ENCODE measurements around the gene PDC. TPM values are rescaled to one million over a fixed set of nuclear protein-coding genes. Genes with fewer than 3 reads are reported as not detected.

The PDC gene
- total and polyA plus RNA-seq, 11 donors, result not detected

DNA sequence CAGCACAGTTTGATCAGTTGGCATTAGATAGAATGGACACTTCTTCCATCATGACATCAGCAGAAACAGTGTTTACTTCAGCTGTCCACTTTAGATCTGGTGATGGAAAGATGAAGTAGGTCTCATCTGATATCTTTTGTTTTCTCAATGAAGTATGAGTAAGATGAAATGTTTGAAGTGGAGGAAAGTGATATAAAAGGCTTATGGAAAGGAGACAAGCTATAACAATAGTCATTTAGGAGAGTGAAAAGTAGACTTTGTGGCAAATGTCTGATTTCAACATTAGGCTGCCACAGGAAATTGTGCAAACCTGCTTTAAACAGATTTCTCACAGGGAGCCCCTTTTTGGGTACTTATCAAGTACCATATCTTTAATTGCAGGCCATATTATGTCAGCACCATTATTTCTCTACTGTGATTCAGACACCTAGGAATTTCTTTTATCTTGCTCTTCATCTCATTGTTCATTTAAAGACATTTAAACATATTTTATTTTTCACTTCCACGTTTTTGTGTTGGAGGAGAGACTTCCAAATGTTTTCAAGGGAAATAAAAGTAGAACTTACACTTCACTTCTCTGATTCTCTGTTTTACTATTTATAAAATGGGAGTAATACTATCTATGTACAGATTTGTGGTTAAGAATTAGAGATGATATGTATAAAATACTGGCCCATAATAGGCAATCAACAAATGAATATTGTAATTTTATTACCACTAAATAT is 18.1 kb downstream of the PDC start:
- ATAC-seq (no peak), DNase-seq (no peak)
- Histone ChIP-seq H3K9me3 (no peaks in the 10 kb centered on the region), H3K36me3 (no peaks in the 10 kb centered on the region), H3K4me3 (no peak overlapping the region), H3K27ac (no peak overlapping the region), H3K4me1 (peaks cover 0 to 7% (median 0%) of the 10 kb centered on the region in 12 donors), H3K27me3 (no peaks in the 10 kb centered on the region)
- TF ChIP-seq POLR2A (IDR thresholded peaks at IDR 0.05), result no peak
- no peak for TF ChIP-seq CTCF (IDR thresholded peaks at IDR 0.05)
- intact Hi-C loops (cut with DNase I), result no loop called here
- WGBS, 4 donors, result 36 to 41% (median 40%) methylated on average over 1 of the region's 1 CpG

GRCh38 chr1:186440584-186440983 is 20.3 kb downstream of the PDC start:
- Histone ChIP-seq H3K9me3 (no peaks in the 10 kb centered on the region), H3K4me1 (peaks cover 0 to 7% (median 0%) of the 10 kb centered on the region in 12 donors), H3K27ac (no peak overlapping the region), H3K4me3 (no peak overlapping the region), H3K36me3 (peaks cover 0 to 3% (median 0%) of the 10 kb centered on the region in 9 donors), H3K27me3 (no peaks in the 10 kb centered on the region)
- DNase-seq (no peak), ATAC-seq (no peak)
- TF ChIP-seq CTCF (IDR thresholded peaks at IDR 0.05), result no peak
- TF ChIP-seq POLR2A (IDR thresholded peaks at IDR 0.05), result no peak
- intact Hi-C loops (cut with DNase I), result no loop called here
- 53 to 64% (median 57%) methylated on average over 3 of the region's 3 CpGs for WGBS, 4 donors

DNA sequence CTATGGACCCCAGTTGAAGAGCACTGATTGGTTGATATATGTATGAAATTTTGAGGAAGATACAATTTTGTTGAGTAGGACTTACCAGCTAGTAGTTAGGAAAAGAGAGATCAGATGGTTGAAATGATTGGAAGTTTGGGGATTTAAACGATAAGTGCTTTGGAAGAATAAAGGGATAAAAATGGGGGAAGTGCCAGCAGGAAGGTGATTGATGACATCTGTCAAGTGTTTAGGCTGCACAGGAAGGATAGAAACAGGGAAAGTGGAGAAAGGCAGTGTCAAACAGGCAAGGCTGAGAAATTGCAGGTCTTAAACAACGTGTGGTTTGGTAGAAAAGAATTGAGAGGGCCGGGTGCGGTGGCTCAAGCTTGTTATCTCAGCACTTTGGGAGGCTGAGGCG is 22.3 kb downstream of the PDC start:
- Histone ChIP-seq H3K36me3 (peaks cover 0 to 3% (median 0%) of the 10 kb centered on the region in 9 donors), H3K4me3 (no peak overlapping the region), H3K27ac (no peak overlapping the region), H3K4me1 (peaks cover 0 to 7% (median 0%) of the 10 kb centered on the region in 12 donors), H3K27me3 (no peaks in the 10 kb centered on the region), H3K9me3 (no peaks in the 10 kb centered on the region)
- ATAC-seq (no peak), DNase-seq (no peak)
- TF ChIP-seq POLR2A (IDR thresholded peaks at IDR 0.05), result no peak
- TF ChIP-seq CTCF (IDR thresholded peaks at IDR 0.05), result no peak
- 54 to 66% (median 64%) methylated on average over 5 of the region's 5 CpGs for WGBS, 4 donors
- intact Hi-C loops (cut with DNase I), result no loop called here

- no peak overlapping the region for H3K4me3 ChIP-seq
- H3K9me3 ChIP-seq, result no peaks in the 10 kb centered on the region
- peaks cover 0 to 3% (median 0%) of the 10 kb centered on the region in 9 donors for H3K36me3 ChIP-seq
- no peak for ATAC-seq
- H3K27me3 ChIP-seq, result no peaks in the 10 kb centered on the region
- TF ChIP-seq POLR2A (IDR thresholded peaks at IDR 0.05) (no peak), CTCF (IDR thresholded peaks at IDR 0.05) (no peak)
- no peak for DNase-seq
- WGBS, 4 donors, result 81 to 94% (median 88%) methylated on average over 1 of the region's 1 CpG
- no peaks in the 10 kb centered on the region for H3K4me1 ChIP-seq
- no peak overlapping the region for H3K27ac ChIP-seq
- intact Hi-C loops (cut with DNase I), result no loop called here
Observed at GRCh38 chr1:186435336-186435735, 25.6 kb downstream of the PDC start.

All from heart left ventricle (tissue), 16 donors.